Measurements from ENCODE around the gene LPP. TPM values are rescaled to one million over a fixed set of nuclear protein-coding genes. Genes with fewer than 3 reads are reported as not detected.

The LPP gene
- total RNA-seq, 1 donor from 2014 or later: 222 TPM

- no peaks in the 10 kb centered on the region for H3K36me3 ChIP-seq (ENCODE audit: insufficient read depth, low read length)
- no peaks in the 10 kb centered on the region for H3K79me2 ChIP-seq (ENCODE audit: insufficient read depth, low read length)
- H3K9ac ChIP-seq (ENCODE audit: low read length): no peak overlapping the region
- H3K27ac Mint-ChIP-seq (ENCODE audit: unreplicated experiment): no peak overlapping the region
- FAIRE-seq (no peak), DNase-seq (ENCODE audit: low read depth) (no peak)
- H3K4me3 Mint-ChIP-seq (ENCODE audit: unreplicated experiment): no peak overlapping the region
- no peaks in the 10 kb centered on the region for H3K27me3 Mint-ChIP-seq (ENCODE audit: low read depth, unreplicated experiment)
- H3K36me3 Mint-ChIP-seq (ENCODE audit: low read depth, unreplicated experiment): no peaks in the 10 kb centered on the region
- H4K20me1 ChIP-seq (ENCODE audit: insufficient read depth, low read length): no peaks in the 10 kb centered on the region
- TF ChIP-seq EZH2 (IDR thresholded peaks at IDR 0.05; ENCODE audit: insufficient read depth, low read length): no peak
- TF ChIP-seq CTCF (IDR thresholded peaks at IDR 0.05; ENCODE audit: insufficient read depth, low read depth, low read length): no peak
- H3K9me3 Mint-ChIP-seq (ENCODE audit: unreplicated experiment): no peaks in the 10 kb centered on the region
- H3K4me2 ChIP-seq (ENCODE audit: low read length): no peak overlapping the region
- no peak overlapping the region for H3K27ac ChIP-seq (ENCODE audit: low read depth, low read length)
- no peaks in the 10 kb centered on the region for H3K27me3 ChIP-seq (ENCODE audit: insufficient read depth, low read length)
- no peak overlapping the region for H2AFZ ChIP-seq (ENCODE audit: low read depth, low read length)
- H3K4me3 ChIP-seq (ENCODE audit: insufficient read depth, low read depth, low read length): no peak overlapping the region
- peaks cover 13% of the 10 kb centered on the region for H3K4me1 ChIP-seq (ENCODE audit: insufficient read depth, low read length)
- H3K9me3 ChIP-seq (ENCODE audit: insufficient read depth, low read depth, low read length): no peaks in the 10 kb centered on the region
- peaks cover 21% of the 10 kb centered on the region for H3K4me1 Mint-ChIP-seq (ENCODE audit: low read depth, unreplicated experiment)
Measured at GRCh38 chr3:188931531-188931930, 777.6 kb downstream of the LPP start.

GRCh38 chr3:188934989-188935388 lies 781.0 kb downstream of the LPP start:
- no peak overlapping the region for H3K27ac Mint-ChIP-seq (ENCODE audit: unreplicated experiment)
- Histone ChIP-seq H4K20me1 (ENCODE audit: insufficient read depth, low read length) (no peaks in the 10 kb centered on the region), H3K36me3 (ENCODE audit: insufficient read depth, low read length) (no peaks in the 10 kb centered on the region), H2AFZ (ENCODE audit: low read depth, low read length) (no peak overlapping the region), H3K27me3 (ENCODE audit: insufficient read depth, low read length) (no peaks in the 10 kb centered on the region), H3K4me2 (ENCODE audit: low read length) (no peak overlapping the region), H3K4me1 (ENCODE audit: insufficient read depth, low read length) (peaks cover 3% of the 10 kb centered on the region), H3K27ac (ENCODE audit: low read depth, low read length) (no peak overlapping the region), H3K9me3 (ENCODE audit: insufficient read depth, low read depth, low read length) (no peaks in the 10 kb centered on the region), H3K79me2 (ENCODE audit: insufficient read depth, low read length) (no peaks in the 10 kb centered on the region), H3K9ac (ENCODE audit: low read length) (no peak overlapping the region), H3K4me3 (ENCODE audit: insufficient read depth, low read depth, low read length) (no peak overlapping the region)
- H3K4me1 Mint-ChIP-seq (ENCODE audit: low read depth, unreplicated experiment): peaks cover 21% of the 10 kb centered on the region
- H3K27me3 Mint-ChIP-seq (ENCODE audit: low read depth, unreplicated experiment): no peaks in the 10 kb centered on the region
- TF ChIP-seq CTCF (IDR thresholded peaks at IDR 0.05; ENCODE audit: insufficient read depth, low read depth, low read length) (no peak), EZH2 (IDR thresholded peaks at IDR 0.05; ENCODE audit: insufficient read depth, low read length) (no peak)
- no peak for FAIRE-seq
- H3K36me3 Mint-ChIP-seq (ENCODE audit: low read depth, unreplicated experiment): peaks cover 4% of the 10 kb centered on the region
- no peak for DNase-seq (ENCODE audit: low read depth)
- no peak overlapping the region for H3K4me3 Mint-ChIP-seq (ENCODE audit: unreplicated experiment)
- peaks cover 3% of the 10 kb centered on the region for H3K9me3 Mint-ChIP-seq (ENCODE audit: unreplicated experiment)

GRCh38 chr3:188936597-188937107 lies 782.7 kb downstream of the LPP start:
- peaks cover 2% of the 10 kb centered on the region for H3K27me3 Mint-ChIP-seq (ENCODE audit: low read depth, unreplicated experiment)
- H3K27ac Mint-ChIP-seq (ENCODE audit: unreplicated experiment): peak overlapping the region; percentile 86
- H3K9me3 Mint-ChIP-seq (ENCODE audit: unreplicated experiment): peaks cover 3% of the 10 kb centered on the region
- Histone ChIP-seq H3K4me1 (ENCODE audit: insufficient read depth, low read length) (peaks cover 3% of the 10 kb centered on the region), H3K4me2 (ENCODE audit: low read length) (no peak overlapping the region), H3K9me3 (ENCODE audit: insufficient read depth, low read depth, low read length) (no peaks in the 10 kb centered on the region), H3K9ac (ENCODE audit: low read length) (no peak overlapping the region), H3K27me3 (ENCODE audit: insufficient read depth, low read length) (no peaks in the 10 kb centered on the region), H3K36me3 (ENCODE audit: insufficient read depth, low read length) (no peaks in the 10 kb centered on the region), H4K20me1 (ENCODE audit: insufficient read depth, low read length) (no peaks in the 10 kb centered on the region), H3K27ac (ENCODE audit: low read depth, low read length) (no peak overlapping the region), H2AFZ (ENCODE audit: low read depth, low read length) (no peak overlapping the region), H3K79me2 (ENCODE audit: insufficient read depth, low read length) (no peaks in the 10 kb centered on the region), H3K4me3 (ENCODE audit: insufficient read depth, low read depth, low read length) (no peak overlapping the region)
- peaks cover 15% of the 10 kb centered on the region for H3K4me1 Mint-ChIP-seq (ENCODE audit: low read depth, unreplicated experiment)
- DNase-seq (ENCODE audit: low read depth) (no peak), FAIRE-seq (no peak)
- H3K4me3 Mint-ChIP-seq (ENCODE audit: unreplicated experiment): no peak overlapping the region
- TF ChIP-seq EZH2 (IDR thresholded peaks at IDR 0.05; ENCODE audit: insufficient read depth, low read length): no peak
- no peak for TF ChIP-seq CTCF (IDR thresholded peaks at IDR 0.05; ENCODE audit: insufficient read depth, low read depth, low read length)
- H3K36me3 Mint-ChIP-seq (ENCODE audit: low read depth, unreplicated experiment): peaks cover 4% of the 10 kb centered on the region
